Muscle of back (tissue), 11 donors: Measurements from ENCODE around the gene DLG2. TPM values are rescaled to one million over a fixed set of nuclear protein-coding genes. Genes with fewer than 3 reads are reported as not detected.

Experiments used
- DNase-seq, 3 donors: peaks; one replicate each; pipeline versions ENCODE4 v3.0.0 to v3.0.0-alpha.2; 2013
- polyA plus RNA-seq, 10 donors: library from polyadenylated mRNA; unstranded; fragments of 120-200 nt; gene quantifications; one replicate each; pipeline ENCODE4 v1.2.1, GENCODE V29; 2013; ENCODE audit not compliant: insufficient read length in 10 of 10

The DLG2 gene
- polyA plus RNA-seq, 10 donors, result 7.0 to 15.2 (median 10.4) TPM

DNA sequence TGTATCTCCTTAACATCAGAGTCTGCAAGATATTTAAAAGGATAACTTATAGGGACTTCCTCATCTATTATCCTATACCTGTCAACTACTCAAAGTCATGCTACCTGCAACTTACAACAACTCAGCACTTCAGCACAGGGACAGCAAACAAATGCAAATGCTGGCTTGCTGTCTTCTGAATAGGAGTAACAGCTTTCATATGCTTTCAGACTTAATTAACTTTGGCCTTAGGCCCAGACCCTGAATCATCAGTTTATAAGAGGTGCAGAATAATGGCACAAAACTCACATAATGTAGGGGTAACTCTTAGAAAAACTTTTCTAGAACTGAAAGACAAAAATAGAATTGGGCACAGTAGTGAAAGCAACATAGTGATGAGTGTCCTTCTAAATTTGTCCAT, 953.4 kb downstream of the DLG2 start:
- DNase-seq, result peak in 1 of 3 donors; percentile 15

DNA sequence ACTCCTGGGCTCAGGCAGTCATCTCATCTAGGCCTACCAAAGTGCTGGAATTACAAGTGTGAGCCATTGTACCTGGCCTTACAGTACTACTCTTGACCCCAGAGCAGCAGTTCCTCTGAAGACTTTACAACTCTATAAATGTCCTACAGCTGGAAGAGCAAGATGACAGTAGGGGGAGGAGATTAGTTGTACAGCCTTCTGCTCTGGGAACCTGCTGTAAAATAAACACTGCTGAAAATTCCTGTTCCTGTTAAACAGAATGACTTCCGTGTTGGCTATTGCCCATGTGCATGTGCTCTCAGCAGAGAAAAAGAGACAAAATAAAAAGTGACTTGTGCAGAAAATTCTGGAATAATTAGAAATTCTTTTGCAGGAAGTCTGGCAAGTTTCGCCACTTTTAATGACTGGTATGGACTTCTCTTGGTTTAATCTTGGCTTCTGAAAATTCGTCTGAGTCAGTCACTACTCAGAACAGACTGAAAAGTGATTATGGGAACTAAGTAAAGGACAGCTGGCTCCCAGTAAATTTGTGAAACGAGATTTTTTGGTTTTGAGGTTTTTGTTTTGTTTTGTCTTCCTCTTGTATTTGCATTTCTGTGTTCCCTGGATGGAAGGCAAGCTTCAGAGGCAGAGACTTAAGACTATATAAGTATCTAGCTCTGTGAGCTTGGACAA, 955.7 kb downstream of the DLG2 start:
- DNase-seq, result no peak

DNA sequence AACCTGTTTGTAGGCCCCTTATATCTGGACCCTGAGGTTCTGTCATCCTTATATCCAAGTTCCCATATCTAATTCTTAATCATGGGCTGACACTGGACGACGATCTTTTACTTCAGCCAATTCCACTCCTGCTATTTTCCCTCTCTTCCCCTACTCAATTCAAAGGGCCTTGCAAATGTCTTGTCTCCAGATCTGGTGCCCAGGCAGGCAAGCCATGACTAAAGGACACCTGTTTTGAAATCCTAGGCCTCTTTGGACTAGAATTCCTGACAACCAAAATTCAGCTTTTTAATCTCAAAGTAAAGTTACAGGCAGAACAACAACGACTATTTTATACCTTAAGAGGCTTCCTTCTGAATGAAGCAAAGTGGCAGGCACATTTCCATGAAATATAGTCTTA, 963.4 kb downstream of the DLG2 start:
- no peak for DNase-seq

GRCh38 chr11:84660257-84660977, 966.7 kb downstream of the DLG2 start:
- DNase-seq, result no peak

- DNase-seq, result no peak
Measured at GRCh38 chr11:84655712-84656111, 971.4 kb downstream of the DLG2 start.

DNA sequence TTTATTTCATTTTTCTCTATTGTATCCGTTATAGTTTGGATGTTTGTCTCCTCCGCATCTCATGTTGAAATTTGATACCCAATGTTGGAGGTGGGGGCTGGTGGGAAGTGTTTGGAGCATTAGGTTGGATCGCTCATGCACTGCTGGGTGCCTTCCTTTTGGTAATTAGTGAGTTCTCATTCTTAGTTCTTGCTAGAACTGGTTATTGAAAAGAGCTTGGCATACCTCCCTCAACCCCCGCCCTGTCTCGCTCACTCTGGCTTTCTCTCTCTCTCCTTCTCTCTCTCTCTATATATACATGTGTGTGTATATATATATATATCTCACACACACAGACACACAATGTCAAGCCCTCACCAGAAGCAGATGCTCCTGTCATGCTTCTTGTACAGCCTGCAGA, 978.7 kb downstream of the DLG2 start:
- peak in 1 of 3 donors; percentile 3 for DNase-seq

DNA sequence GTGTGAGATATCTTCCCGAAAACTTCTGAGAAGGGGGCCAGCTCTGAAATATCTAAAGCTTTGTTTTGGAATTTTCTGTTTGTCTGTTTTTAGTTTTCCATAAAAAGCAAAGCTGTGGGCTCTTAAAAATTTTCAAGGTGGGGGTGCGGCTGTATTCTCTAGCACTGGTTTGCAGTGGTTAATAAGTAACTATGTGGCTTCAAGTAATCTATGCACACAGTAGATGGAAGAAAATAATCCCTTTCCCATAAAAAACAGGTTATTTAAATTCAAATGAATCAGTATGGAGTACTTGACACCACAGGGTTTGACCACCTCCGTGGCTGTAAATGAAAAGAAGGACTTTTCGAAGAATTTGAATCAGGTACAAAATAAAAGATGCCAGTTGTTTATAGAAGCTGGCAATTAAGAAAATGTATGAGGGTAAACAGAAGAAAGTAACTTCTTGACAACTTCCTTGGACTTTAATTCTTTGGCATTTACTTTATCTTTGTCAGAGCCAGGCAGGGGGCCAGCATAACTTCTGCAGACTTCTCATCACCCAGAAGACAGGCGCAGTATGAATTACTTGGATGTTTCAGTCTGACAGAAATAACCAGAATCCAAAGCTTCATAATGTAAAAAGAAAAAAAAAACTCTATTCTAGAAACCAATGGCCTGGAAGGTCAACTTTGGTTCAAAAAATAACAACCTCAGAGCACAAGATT, 981.0 kb downstream of the DLG2 start:
- DNase-seq, result no peak

DNA sequence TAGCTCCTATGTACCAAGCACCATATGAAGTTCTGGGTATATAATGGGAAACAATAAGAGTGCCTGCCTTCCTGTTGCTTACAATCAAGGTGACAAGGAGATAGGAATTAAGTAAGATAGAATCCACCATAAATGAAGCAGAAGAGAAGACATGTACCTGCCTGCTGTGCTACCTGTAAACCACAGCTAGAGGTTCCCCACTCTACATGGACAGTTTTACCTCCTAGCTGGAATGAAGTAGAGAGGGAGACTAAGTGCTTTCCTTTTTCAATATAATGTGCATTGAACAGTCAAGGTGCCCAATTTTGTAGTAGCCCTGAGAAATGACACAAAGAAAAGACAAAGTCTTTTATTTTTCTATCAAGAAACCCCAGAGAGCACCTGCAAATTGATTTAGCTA, 984.6 kb downstream of the DLG2 start:
- no peak for DNase-seq

DNA sequence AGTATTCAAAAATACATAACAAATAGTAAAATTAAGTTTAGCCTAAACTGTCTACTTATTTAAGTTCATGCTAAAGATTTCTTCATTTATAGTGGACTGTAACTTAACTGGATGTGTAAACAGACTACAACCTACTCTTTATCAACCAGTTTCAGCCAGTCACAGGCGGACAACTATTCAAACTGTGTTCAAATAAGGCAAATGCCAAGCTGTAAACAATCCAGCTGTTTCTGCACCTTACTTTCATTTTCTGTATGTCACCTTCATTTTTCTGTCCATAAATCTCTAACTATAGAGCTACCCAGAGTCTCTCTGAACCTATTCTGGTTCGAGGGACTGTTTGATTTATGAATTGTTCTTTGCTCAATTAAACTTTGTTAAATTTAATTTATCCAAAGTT, 992.8 kb downstream of the DLG2 start:
- no peak for DNase-seq

- DNase-seq, result no peak
Measured at GRCh38 chr11:84628871-84629620, 998.1 kb downstream of the DLG2 start.

DNA sequence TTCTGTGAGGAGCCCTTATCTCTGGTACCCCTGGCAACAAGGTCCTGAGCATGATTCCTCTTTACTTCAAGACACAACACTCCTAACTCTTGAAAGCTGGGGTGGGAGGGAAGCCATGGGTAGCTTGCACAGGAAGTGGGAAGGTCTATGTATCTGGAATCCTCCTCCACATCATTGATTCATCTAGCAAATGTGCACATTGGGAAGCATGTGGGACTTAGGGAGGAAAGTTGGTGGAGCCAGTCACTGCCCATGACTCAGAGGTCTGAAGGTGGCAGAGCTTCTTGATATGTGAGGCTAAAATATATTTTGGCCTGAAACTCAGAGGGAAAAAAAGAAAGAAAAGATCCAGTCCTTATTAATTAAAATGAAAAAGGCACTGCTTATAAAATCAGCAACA, 1000.9 kb downstream of the DLG2 start:
- DNase-seq, result no peak

GRCh38 chr11:84612645-84613044, 1014.5 kb downstream of the DLG2 start:
- DNase-seq, result no peak

DNA sequence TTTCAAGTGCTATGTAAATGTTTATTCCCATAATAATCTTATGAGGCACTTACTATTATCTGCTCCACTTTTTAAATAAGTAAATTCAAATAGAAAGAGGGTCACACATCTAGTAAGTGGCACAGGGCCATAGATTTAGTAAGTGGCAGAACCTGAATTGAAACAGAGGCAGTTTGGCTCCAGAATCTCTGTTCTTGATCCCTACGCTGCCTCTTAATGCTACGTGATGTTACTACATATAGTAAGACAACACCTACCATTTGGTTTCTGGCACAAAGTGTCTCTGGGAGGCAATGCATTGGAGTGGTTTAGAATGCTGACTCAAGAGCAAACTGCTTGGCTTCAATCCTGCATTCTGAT, 1018.3 kb downstream of the DLG2 start:
- DNase-seq, result peak in 1 of 3 donors; percentile 2

- no peak for DNase-seq
Measured at GRCh38 chr11:84607975-84608836, 1018.9 kb downstream of the DLG2 start.

- DNase-seq, result no peak
Measured at GRCh38 chr11:84594602-84595001, 1032.5 kb downstream of the DLG2 start.

DNA sequence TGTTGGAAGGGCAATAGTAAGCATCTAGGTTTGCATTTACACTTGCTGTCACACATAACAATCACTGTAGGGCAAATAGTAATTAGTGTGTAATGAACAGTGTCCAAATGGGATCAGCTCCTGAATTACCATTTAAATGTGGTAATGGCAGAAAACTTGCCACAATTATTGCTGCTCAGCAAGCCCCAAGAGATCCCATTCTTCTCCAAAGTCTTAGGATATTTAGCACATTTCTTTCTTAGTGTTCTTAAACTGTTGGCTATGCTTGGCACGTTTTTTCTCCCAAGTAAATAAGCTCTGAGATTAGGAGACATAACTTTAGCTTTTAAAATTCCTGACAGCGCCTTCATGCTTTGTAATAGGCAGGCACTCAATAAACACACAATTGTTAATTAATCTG, 1037.0 kb downstream of the DLG2 start:
- no peak for DNase-seq

GRCh38 chr11:84588131-84588829, 1038.9 kb downstream of the DLG2 start:
- no peak for DNase-seq

DNA sequence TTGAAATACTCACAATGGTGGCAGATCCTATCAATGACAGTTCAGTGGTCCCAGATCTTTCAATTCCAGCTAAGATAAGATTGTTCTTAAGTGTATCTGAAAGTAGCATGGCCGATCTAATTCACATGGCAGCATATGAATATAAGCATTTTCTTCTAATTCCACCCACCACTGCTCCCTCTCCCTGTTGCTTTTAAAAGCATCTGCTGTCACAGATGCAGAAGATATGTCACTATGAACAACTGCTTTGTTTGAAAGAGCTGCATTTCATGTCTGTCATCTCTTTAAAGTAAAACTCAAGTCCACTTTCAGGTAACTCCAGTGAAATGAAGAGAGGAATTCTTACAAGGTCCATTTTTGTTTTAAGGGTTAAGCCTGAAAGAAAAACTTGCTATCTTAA, 1044.0 kb downstream of the DLG2 start:
- DNase-seq, result no peak

GRCh38 chr11:84581083-84581482, 1046.1 kb downstream of the DLG2 start:
- no peak for DNase-seq

DNA sequence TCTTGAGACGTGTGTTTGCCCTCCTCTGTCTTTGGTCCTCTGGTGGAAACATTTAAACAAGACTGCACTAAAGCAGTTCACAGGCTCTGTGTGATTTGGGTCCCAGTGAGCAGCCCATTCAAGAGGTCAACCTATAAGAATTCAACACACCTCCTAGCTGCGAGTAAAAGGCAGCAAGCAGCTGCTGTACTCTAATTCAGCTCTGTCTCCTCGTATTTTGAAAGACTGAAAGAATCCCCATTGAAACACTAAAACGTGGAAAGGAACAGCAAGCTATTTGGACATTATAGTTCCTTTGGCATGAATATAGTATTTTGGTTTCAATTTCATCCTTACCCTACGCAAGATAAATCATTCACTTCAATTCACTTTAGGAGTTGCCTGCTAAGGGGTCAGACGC, 1046.7 kb downstream of the DLG2 start:
- DNase-seq, result peak in 1 of 3 donors; percentile 5

GRCh38 chr11:84573868-84574267, 1053.3 kb downstream of the DLG2 start:
- no peak for DNase-seq
